GM18867 (cell line): ENCODE results near the gene GATA2.

ENCODE experiments used
- ATAC-seq: cut with Tn5 transposase; IDR thresholded peaks from one replicate; pipeline ENCODE4 v1.9.1; 2021; ENCODE audit warnings: mild to moderate bottlenecking, moderate library complexity; ENCODE audit not compliant: unreplicated experiment

GATA2 gene

DNA sequence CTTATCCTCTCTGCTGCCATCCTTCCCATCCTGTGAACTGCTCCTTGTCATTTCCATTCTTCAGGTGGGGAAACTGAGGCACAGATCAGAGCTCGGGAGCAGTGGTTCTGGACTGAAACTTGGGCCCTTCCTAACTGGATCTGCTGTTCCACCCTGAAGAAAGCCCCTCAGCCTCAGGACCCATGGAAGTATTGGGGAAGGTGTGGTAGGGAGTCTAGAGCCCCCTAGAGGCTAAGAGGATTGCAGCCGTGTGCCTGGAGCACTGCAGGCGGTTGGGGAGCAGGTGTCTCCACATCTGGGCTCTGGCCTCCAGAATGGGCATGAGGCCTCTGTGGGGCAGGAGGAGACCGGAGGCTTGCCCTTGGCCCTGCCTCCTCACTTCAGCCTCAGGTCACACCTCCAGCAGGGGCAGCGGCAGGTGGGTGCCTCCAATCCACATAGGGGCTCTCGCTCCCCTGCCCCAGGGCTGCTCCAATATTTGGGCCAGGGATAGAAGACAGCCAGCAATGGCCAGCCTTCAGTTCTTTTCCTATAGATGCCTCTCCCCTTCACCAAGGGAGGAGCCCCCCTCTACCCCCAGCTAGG lies 54.4 kb downstream of the GATA2 start:
- ATAC-seq: no peak

DNA sequence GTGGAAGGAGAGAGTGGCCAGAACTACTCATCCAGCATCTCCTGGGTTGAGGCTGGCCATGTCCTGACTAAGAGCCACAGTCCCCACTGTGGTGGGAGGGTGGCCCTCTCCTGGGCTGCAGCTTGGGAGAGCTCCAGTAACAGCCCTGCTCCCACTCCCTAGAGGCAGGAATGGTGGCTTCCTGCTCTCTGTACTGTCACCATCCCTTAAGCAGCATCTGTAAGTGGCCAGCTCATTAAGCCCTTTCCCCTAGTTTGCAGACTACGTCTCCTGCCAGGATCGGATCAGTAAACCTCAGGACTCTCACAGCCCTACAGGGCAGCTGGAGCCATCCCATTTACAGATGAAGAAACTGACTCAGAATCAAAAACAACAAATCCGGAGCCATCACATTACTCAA lies 56.8 kb downstream of the GATA2 start:
- ATAC-seq: no peak

DNA sequence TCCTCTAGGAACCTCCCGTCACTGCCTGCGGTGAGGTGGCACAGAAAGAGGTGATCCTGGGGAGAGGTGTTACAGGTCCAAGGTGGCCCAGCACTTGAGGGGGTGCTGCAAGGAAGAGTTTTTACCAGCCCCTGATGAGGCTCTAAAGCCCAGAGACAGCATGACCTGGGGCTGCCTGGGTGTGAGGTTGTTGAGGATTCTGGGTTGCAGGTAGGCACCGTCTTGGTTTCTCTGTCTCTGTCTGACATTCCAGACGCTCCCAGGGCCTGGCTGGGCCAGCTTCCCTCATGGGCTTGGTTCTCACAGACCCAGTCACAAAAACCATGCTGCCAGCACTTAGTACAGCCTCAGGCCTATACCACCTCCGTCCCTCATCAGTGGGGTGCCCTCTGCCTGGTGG lies 57.4 kb downstream of the GATA2 start:
- no peak for ATAC-seq

DNA sequence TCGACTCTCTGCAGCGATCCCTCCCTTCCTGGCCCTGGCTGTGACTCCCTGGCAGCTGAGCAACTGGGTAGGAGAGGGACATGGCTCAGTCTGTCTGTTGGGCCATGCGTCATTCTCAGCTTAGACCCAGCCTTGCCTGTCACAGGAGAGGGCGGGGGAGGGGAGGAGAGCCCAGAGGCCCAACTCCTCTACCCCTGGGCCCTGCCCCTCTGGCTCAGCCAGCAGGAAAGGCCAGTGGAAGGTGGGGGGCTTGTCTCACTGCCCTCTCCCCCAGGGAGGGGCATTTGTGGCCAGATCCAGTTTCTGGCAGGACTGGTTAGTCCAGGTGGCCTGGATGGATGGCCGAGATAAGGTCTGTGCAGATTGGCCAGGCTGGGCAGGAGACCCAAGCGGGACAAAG lies 57.9 kb downstream of the GATA2 start:
- no peak for ATAC-seq

DNA sequence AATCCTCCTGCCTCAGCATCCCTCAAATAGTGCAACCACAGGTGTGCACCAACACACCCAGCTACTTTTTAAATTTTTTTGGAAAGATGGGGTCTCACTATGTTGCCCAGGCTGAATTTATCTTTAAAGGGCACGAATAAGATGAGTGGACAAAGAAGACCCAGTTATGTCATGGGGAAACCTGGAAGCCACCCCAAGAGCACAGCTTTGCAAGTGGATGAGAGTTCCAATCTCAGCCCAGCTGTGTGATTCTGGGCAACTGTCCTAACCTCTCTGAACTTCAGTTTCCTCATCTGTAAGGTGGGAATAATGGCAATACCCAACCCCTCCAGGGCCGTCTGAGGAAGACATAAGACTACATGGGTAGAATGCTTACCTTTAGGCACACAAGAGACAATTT lies 58.5 kb downstream of the GATA2 start:
- ATAC-seq: no peak

DNA sequence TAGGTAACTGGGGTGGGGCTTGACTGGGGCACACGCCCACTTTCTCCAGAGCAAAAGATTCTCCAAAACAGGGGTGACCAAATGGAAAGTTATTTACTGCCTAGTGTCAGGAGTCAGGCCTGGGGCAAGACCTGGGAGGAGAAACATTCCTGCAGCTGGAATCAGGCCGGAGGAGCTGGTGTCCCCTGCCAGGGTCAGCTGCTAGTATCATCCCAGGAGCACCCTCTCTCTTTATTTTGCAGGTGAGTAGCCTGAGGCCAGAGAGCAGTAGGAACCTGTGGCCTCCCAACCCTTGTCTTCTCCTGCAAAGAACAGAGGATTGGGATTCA lies 59.2 kb downstream of the GATA2 start:
- no peak for ATAC-seq

DNA sequence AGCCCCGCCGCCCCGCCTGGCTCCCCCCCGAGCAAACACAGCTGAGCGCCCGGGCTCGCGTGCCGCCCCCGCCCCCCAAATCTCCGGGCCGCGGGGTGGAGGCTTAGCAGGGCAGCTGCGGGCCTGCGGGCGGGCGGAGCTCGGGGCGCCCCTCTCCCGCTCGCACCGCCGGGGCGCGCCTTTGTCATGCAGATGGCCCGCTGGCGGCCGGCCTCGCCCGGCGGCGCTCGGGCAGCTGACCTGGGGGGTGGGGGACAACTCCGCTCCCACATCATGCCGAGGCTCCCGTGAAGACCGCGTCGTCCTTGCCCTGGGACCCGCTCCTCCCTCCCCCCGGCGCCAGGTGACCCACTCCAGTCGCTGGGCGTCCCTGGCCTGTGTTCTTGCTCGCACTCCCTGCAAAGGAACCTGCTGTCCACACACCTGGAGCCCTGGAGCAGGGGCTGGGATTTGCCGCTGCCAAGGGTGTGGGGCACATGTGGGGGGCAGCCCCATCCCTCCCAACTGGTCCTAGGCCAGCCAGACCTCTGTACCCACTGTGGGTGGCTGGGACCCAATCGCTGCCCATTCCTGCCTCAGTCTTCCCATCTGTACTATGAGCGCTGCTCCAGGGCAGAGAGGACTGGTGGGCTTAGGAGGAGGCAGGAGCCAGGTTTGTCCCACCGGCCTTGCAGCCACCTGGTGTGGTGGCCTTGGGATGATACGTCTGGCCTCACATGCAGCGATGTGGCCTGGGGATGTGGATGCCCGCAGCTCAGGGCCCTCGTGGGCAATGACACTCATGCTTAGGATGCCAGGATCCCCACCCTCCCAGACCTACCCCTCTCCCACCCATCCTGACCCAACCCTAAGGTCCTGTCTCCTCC lies 59.8 kb downstream of the GATA2 start:
- ATAC-seq: no peak

DNA sequence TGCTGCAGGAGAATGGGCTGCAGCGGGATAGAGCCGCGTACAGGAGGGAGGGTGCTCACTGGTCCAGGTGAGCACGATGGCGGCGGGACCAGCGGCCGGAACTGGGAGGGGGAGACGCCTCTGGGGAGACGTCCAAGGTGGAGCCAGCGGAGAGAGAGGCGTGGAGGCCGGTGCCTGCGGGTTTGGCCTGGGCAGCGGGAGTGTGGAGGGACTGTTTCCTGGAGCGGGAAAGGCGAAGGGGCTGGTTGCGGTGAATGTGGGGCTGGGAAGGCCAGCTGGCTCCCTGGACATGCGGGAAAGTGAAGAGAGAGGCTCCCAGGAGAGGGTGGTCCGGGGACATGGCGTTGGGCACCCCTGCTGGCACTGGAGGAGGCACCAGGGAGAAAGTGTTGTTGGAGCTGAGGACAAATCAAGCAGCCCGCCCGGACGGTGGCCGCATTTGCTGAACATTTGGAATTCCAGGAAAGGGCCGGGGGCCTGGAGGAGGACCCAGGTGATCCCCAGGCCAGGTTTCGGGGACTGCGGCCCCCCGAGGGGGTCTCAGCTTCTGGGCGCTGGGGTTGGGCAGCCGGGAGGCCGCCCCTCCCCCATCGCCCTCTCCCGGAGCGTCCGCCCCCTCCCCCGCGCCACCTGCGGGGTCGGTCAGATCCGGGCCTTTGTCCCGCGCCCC lies 60.6 kb downstream of the GATA2 start:
- no peak for ATAC-seq

DNA sequence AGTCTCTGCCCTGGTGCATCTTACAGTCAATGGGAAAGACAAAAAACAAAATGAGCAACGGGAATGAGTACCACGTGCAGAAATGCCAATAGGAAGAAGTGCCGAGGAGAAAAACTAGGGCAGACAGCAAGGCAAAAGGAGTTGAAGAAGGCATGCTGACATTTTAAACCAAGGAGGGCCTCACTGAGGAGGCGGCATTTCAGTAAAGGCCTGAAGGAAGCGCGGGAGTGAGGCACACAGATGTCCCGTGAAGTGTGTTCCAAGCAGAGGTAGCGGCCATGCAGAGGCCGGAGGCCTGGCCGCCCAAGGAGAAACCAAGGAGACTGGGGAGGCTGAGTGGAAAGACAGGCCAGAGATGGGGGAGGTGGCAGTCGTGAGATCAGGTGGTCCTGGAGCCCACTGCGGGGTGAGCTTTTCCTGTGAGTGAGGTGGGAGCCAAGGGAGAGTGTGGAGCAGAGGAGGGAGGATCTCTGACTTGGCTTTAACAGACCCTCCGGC lies 61.1 kb downstream of the GATA2 start:
- no peak for ATAC-seq

DNA sequence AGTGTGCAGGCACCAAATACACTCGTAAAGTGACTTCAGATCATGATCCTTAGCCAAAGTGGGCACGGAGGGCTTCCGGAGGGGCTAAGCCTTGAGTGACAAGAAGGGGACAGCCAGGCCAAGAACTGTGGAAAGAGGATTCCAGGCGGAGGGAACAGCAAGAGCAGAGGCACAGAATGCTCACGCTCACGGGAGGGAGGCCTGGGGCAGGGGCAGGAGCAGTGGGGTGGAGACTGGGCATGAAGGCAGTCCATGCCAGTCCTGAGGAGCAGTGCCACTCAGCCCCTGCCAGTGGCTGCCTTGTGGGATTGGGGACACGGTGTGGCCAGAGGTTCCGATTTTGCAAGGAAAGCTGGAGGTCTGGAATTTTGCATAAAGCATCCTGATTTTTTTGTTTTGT lies 62.3 kb downstream of the GATA2 start:
- no peak for ATAC-seq

DNA sequence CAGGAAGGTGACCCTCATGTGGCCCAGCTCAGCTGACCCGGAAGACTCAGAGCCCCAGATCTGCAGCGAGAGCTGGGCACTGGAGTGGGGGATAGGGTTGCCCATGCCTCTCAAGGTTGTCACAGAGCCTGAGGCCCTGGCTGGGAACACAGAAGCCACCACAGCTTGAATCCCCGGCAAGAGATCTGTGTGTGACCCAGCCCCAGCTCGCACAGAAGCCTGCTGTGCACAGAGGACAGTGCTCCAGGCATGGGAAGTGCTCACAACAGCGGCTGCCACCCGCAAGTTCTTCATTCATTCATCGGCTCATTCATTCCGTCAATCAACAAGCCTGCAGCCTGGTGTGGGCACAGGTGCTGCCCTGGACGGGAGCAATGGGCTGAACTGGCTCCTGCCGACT lies 62.7 kb downstream of the GATA2 start:
- ATAC-seq: no peak

DNA sequence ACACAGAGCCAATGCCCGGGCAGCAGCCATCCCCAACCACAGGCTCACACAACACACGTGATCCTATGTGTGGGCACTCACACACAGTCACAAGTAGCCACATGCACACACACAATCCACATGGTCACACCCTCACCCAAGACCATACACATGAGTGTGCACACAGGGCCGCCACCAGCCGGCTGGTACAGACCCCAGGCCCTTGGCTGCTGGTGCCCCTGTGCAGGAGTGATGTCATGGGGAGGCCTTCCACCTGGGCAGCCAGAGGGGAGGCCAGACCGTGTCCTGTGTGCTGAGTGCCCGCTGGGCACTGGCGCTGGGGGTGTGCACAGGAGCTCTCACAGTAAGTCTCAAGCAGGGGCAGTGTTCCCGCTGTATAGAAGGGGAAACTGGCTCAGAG lies 63.2 kb downstream of the GATA2 start:
- ATAC-seq: no peak
